ENCODE data around the gene UGT1A3.

DNA sequence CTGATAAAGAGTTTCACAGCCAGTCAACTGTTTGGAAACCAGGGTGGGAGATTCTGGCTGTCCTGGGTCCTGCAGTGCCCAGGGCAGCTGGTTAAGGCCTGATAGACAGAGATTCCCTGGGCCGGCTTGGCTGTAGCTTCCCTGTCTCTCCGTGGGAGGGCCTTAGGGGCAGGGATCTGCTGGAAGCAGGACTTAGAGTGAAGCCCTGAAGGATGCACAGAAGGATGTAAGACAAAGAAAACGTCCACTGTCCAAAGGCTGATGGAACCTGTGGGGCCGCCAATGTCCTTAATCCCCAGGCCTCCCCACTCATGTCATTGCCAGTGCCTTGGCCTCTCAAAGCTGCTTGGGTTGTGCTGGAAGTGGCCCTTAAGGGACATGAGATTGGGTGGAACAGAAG, 82.2 kb downstream of the UGT1A3 start:
- TF ChIP-seq, protein P1, sequence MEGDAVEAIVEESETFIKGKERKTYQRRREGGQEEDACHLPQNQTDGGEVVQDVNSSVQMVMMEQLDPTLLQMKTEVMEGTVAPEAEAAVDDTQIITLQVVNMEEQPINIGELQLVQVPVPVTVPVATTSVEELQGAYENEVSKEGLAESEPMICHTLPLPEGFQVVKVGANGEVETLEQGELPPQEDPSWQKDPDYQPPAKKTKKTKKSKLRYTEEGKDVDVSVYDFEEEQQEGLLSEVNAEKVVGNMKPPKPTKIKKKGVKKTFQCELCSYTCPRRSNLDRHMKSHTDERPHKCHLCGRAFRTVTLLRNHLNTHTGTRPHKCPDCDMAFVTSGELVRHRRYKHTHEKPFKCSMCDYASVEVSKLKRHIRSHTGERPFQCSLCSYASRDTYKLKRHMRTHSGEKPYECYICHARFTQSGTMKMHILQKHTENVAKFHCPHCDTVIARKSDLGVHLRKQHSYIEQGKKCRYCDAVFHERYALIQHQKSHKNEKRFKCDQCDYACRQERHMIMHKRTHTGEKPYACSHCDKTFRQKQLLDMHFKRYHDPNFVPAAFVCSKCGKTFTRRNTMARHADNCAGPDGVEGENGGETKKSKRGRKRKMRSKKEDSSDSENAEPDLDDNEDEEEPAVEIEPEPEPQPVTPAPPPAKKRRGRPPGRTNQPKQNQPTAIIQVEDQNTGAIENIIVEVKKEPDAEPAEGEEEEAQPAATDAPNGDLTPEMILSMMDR (conservative IDR thresholded peaks at IDR 0.05; ENCODE audit: low read length): no peak
- TF ChIP-seq EZH2phosphoT487 (IDR thresholded peaks at IDR 0.05; ENCODE audit: borderline replicate concordance): no peak
